T47D (cell line): ENCODE results near the gene IRF2.

Experiments used
- DNase-seq, 2 experiments: peaks; one replicate each; pipeline versions ENCODE4 v3.0.0 to v3.0.0-alpha.2; 2011 to 2012; ENCODE audit warnings: low read depth in 1 of 2, low spot score in 1 of 2
- JUND ChIP-seq: IDR thresholded peaks from 2 replicates; pipeline ENCODE4 v1.6.1; 2012; ENCODE audit warnings: low read depth
- in situ Hi-C: cut with HindIII; loops from 2 replicates; pipeline ENCODE4 v1.10.0; 2016; ENCODE audit warnings: low sequenced_read_pairs, low pct_unique_long_range_greater_than_20kb

Gene IRF2

DNA sequence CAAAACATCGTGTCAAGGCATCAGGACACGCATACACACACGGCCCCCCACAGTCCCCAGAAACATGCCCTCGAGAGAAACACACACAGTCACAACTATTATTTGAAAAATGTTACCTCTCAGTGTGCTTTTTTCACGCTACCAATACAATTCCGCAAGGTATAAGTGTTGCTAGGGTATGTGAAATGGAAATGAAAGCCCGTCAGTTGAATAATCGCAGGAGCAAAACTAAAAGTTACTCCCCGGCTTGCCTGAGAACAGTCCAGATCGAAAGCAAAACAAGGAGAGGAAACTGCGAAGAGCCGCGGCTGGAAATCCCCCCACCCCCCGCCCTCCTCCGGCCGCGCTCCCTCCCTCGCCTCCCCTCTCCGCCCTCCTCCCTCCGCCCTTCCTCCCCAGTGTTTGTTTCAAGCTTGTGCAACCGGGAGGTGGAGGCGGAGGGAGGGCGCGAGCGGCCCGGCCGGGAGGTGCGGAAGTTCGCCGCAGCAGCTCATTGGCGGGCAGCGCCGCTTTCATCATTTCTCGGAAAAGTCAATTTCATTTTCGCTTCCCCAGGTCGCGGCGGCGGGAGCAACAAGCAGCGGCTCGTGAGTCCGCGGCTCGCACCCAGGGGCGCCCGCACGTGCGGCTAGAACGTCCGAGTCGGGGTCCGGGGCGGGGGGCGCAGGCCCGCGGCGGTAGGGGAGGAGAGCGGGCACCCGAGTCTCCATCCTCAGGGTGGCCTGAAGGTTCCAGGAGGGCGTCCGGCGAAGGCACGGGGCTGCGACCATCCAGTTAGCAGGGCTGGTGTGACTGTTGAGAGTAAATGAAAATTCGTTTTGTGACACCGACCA is at the start of gene IRF2:
Gene IRF2 (minus strand): TSS at position 288 of the 833 bp plus-strand sequence. CDS start 45,486 bp downstream, outside the sequence.
- in situ Hi-C loops: no loop called here
- peak; percentile 80 to 97 for DNase-seq
- no peak for TF ChIP-seq JUND

GRCh38 chr4:184515606-184516005 is 41.3 kb upstream of the IRF2 start:
- in situ Hi-C loops: no loop called here
- no peak for TF ChIP-seq JUND
- DNase-seq: no peak

GRCh38 chr4:184514121-184514988 is 40.0 kb upstream of the IRF2 start:
- no peak for TF ChIP-seq JUND
- DNase-seq: no peak

GRCh38 chr4:184513802-184514120 is 39.4 kb upstream of the IRF2 start:
- in situ Hi-C loops: no loop called here
- no peak for DNase-seq
- TF ChIP-seq JUND: no peak

More at GRCh38 chr4:184514121-184514988, 40.0 kb upstream of the IRF2 start:
- in situ Hi-C loops: no loop called here

- no peak for TF ChIP-seq JUND
- in situ Hi-C loops: no loop called here
- no peak for DNase-seq
Measured at GRCh38 chr4:184511156-184511555, 36.8 kb upstream of the IRF2 start.

- no peak for DNase-seq
- TF ChIP-seq JUND: no peak
- in situ Hi-C loops: no loop called here
Measured at GRCh38 chr4:184510401-184510800, 36.1 kb upstream of the IRF2 start.

- DNase-seq: peak in 1 of 2 experiments; percentile 12
- in situ Hi-C loops: no loop called here
- TF ChIP-seq JUND: no peak
Measured at GRCh38 chr4:184506527-184507121, 32.3 kb upstream of the IRF2 start.

DNA sequence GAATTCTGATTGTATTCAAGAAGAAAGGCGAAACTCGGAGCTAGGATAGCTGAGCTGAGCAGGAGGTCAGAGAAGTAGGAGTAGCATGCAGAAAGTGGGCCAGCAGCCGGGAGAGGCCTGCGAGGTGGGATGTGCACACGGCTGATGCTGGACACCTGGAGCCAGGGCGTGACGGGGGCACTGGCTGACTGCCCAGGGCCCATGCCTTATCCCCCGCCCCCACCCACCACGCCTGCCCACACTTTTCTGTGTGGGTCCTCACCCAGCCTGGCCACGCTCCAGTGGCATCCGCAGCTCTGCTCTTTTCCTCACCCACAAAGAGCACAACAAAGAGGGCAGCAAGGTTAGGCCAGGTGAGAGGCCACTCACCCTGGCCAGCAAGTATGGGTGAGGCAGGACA is 30.0 kb upstream of the IRF2 start:
- no peak for DNase-seq
- TF ChIP-seq JUND: no peak
- in situ Hi-C loops: no loop called here

DNA sequence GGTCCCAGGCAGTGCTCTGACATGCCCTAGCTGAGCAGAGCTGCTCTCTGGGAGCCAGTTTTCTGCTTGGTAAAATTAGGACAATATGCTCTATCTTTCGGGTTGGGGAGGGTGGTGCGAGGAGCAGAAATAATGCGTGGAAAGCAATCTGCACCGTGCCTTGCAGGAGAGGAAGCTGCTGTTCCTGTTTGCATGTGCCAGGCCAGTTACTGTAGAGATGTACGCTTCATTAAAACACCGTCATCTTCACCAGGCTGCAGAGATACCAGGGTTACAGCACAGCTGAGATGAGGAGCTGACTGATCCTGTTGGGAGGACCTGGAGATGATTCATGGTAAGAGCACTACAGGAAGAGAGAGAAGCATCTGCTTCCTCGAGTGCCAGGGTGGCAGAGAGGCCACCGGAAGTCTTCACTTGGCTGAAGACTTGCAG is 29.5 kb upstream of the IRF2 start:
- no peak for TF ChIP-seq JUND
- in situ Hi-C loops: no loop called here
- no peak for DNase-seq

DNA sequence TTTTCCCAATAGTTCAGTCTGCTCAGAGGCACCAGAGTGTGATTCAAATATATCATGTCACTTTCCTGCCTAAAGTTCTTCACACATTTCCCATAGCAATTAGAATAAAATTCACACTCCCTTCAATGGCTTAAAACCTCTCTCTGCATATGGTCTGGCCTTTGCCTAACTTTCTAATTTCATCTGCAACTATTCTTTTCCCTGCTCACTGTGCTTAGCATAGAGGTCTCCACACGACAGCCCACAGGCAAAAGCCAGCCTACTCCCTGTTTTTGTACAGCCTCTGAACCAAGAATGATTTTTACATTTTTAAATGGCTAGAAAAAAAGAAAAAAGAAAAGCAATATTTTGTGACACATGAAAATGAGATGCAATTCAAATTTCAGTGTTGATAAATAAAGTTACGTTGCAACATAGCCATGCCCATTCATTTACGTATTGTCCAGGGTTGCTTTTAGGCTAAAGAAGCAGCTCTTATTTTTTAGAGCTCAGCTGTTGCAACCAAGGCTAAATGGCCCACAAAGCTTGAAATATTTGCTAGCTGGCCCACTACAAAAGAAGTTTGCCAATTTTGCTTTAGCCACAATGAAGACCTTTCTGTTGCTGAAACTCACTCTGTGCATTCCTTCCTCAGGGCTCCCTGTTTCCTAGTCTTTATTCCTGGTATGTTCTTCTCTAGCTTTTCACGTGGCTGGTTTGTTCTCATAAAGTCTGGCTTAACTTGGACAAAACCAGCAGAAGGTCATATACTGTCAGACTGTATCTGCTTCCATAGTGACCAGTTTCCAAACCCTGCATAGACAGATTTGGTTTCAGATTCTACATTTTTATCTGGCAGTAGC is 26.6 kb upstream of the IRF2 start:
- TF ChIP-seq JUND: no peak
- in situ Hi-C loops: no loop called here
- DNase-seq: no peak

GRCh38 chr4:184499996-184500395 is 25.6 kb upstream of the IRF2 start:
- TF ChIP-seq JUND: no peak
- DNase-seq: no peak
- in situ Hi-C loops: no loop called here

- in situ Hi-C loops: no loop called here
- TF ChIP-seq JUND: no peak
- DNase-seq: no peak
Measured at GRCh38 chr4:184498598-184498997, 24.2 kb upstream of the IRF2 start.
